ENCODE results near the gene TP53I3. TPM values are rescaled to one million over a fixed set of nuclear protein-coding genes. Genes with fewer than 3 reads are reported as not detected.

TP53I3 gene, protein sequence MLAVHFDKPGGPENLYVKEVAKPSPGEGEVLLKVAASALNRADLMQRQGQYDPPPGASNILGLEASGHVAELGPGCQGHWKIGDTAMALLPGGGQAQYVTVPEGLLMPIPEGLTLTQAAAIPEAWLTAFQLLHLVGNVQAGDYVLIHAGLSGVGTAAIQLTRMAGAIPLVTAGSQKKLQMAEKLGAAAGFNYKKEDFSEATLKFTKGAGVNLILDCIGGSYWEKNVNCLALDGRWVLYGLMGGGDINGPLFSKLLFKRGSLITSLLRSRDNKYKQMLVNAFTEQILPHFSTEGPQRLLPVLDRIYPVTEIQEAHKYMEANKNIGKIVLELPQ
- total RNA-seq (2021), result 45.7 and 48.1 TPM in 2 replicates
- long read RNA-seq, transcript TP53I3-201 (5 exons, 1,998 nt), result minor isoform, 29 of 135 reads
- long read RNA-seq, transcript TP53I3-202 (6 exons, 1,635 nt), result major isoform, 85 of 135 reads
- long read RNA-seq, partial matches to known transcripts, result 4 of 135 reads
- long read RNA-seq, other reads (novel, unspliced or antisense), result 15 of 135 reads

GRCh38 chr2:24084386-24085199 is at the start of gene TP53I3:
TP53I3 (minus strand) TSS chr2:24084834; CDS start chr2:24084326, 508 bp downstream.
- Histone ChIP-seq H3K23ac (ENCODE audit: insufficient read length, low read depth, low read length) (no peak within 1 kb of the TSS), H3K18ac (ENCODE audit: insufficient read length, low read depth, low read length) (peak within 1 kb of the TSS; percentile 98), H3K9ac (ENCODE audit: extremely low read depth, insufficient read length, low read length) (peak within 1 kb of the TSS; percentile 95), H2AFZ (ENCODE audit: low read length) (peak within 1 kb of the TSS; percentile 94), H3K9me3 (ENCODE audit: control insufficient read depth, low read depth, low read length) (no peaks in the 10 kb centered on the region), H2BK20ac (ENCODE audit: low read depth, low read length, poor library complexity, severe bottlenecking) (no peak within 1 kb of the TSS), H3K23me2 (ENCODE audit: insufficient read length, low read depth, low read length, poor library complexity, severe bottlenecking) (peaks cover 15% of the 10 kb centered on the region), H4K8ac (replicated peaks; ENCODE audit: insufficient read length, low read depth, low read length) (no peak within 1 kb of the TSS), H2BK15ac (ENCODE audit: low read depth, low read length) (no peak within 1 kb of the TSS), H2BK12ac (ENCODE audit: insufficient read length, low read depth, low read length) (no peak within 1 kb of the TSS), H2BK120ac (ENCODE audit: low read depth, low read length, poor library complexity, severe bottlenecking) (no peak within 1 kb of the TSS), H2BK5ac (ENCODE audit: insufficient read length, low read length) (no peak within 1 kb of the TSS), H2AK5ac (ENCODE audit: insufficient read length, low read length) (no peak within 1 kb of the TSS), H3K79me1 (ENCODE audit: insufficient read depth, low read depth, low read length, poor library complexity, severe bottlenecking) (no peaks in the 10 kb centered on the region), H3K56ac (ENCODE audit: insufficient read length, low read depth, low read length) (no peak within 1 kb of the TSS), H3K4me2 (ENCODE audit: insufficient read depth, insufficient read length, low read length) (peak within 1 kb of the TSS; percentile 96), H3K27me3 (ENCODE audit: insufficient read depth, low read length) (no peaks in the 10 kb centered on the region), H3K79me2 (ENCODE audit: insufficient read depth, low read length) (no peaks in the 10 kb centered on the region), H3K4ac (ENCODE audit: low read depth, low read length) (no peak within 1 kb of the TSS; the same call in 1 of the 2 replicates), H3K4me1 (ENCODE audit: insufficient read depth, low read length) (peaks cover 2% of the 10 kb centered on the region; the same call in 1 of the 2 replicates), H3T11ph (ENCODE audit: low read length) (no peak within 1 kb of the TSS), H4K91ac (ENCODE audit: insufficient read length, low read depth, low read length) (no peak within 1 kb of the TSS), H3K27ac (ENCODE audit: insufficient read length, low read depth, low read length) (peak within 1 kb of the TSS; percentile 87), H4K20me1 (ENCODE audit: control insufficient read depth, insufficient read depth, insufficient read length) (peaks cover 2% of the 10 kb centered on the region), H3K14ac (ENCODE audit: insufficient read depth, low read length) (peak within 1 kb of the TSS; percentile 98), H4K5ac (ENCODE audit: insufficient read length, low read depth, low read length) (peak within 1 kb of the TSS; percentile 59)
- TF ChIP-seq, protein P1, sequence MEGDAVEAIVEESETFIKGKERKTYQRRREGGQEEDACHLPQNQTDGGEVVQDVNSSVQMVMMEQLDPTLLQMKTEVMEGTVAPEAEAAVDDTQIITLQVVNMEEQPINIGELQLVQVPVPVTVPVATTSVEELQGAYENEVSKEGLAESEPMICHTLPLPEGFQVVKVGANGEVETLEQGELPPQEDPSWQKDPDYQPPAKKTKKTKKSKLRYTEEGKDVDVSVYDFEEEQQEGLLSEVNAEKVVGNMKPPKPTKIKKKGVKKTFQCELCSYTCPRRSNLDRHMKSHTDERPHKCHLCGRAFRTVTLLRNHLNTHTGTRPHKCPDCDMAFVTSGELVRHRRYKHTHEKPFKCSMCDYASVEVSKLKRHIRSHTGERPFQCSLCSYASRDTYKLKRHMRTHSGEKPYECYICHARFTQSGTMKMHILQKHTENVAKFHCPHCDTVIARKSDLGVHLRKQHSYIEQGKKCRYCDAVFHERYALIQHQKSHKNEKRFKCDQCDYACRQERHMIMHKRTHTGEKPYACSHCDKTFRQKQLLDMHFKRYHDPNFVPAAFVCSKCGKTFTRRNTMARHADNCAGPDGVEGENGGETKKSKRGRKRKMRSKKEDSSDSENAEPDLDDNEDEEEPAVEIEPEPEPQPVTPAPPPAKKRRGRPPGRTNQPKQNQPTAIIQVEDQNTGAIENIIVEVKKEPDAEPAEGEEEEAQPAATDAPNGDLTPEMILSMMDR (conservative IDR thresholded peaks at IDR 0.05), result peak; percentile 100
- no CpG with 5 or more reads among the region's 44 CpGs for WGBS (ENCODE audit: extremely low coverage, insufficient read length, low lambda C conversion rate)
- DNase-seq, result peak; percentile 96
- Mint-ChIP-seq H3K4me1 (peaks cover 14 to 19% of the 10 kb centered on the region in 2 experiments), H3K9me3 (no peaks in the 10 kb centered on the region), H3K27me3 (ENCODE audit: low read depth) (no peaks in the 10 kb centered on the region), H3K36me3 (ENCODE audit: insufficient read depth in 1 of 3, low read depth in 3 of 3) (peaks cover 12 to 31% (median 30%) of the 10 kb centered on the region in 3 experiments), H3K4me3 (peak within 1 kb of the TSS; percentile 85 to 93), H3K27ac (peak within 1 kb of the TSS; percentile 97 to 99 (median 99))

Data from H9 (cell line).